CD4-positive, alpha-beta T cell treated with Interferon gamma for 1 hour (primary cell): ENCODE results near the gene ADAM17.
"Not testable (repeated sequence)": the region's sequence is repeated elsewhere in the genome, so short reads cannot be mapped to it uniquely, and the experiment has no call there.

Experiments used
- DNase-seq: peaks from one replicate; pipeline ENCODE4 v3.0.0-alpha.2; 2020

ADAM17 gene

GRCh38 chr2:9565436-9566153 lies 10.0 kb upstream of the ADAM17 start:
- no peak for DNase-seq

DNA sequence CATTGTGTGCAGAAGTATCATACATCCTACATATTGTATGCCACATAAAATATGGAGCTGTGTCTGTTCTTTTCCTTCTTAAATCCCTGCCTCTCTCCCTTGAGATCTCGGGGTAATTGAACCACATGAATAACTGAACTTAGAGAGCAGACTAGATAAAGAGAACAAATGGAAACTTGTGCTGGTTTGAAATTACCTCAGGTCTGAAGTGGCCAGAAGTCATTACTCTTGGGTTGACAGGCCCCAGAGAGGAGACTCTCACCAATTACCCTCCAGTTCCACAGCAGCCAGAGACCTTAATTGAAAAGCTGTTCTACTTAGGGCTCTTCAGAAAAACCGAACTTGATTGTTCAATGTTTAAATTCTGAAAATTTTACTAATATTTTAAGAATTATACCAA lies 5.0 kb upstream of the ADAM17 start:
- no peak for DNase-seq

DNA sequence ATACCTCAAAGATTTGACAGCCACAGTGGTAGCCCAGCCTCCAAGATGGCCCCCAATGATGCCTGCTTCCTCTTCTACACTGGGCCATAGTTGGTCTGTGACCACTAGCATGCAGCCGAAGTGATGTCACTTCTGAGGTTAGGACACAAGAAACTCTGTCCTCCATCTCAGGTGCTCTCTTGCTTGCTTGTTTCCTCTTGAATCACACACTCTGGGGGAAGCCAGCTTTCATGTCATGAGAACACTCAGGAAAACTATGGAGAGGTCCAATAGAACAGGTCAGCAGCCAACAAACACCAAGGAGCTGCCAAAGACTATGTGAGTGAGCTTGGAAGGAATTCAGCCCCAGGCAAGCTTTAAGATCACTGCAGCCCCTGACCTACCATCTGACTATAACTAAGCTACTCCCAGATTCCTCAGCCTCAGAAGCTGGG lies 3.3 kb upstream of the ADAM17 start:
- no peak for DNase-seq

GRCh38 chr2:9556121-9556743 lies 602 bp upstream of the ADAM17 start:
- no peak for DNase-seq

GRCh38 chr2:9554921-9555296 lies 721 bp downstream of the ADAM17 start:
- peak; percentile 17 for DNase-seq

- no peak for DNase-seq
These were observed 3.1 kb downstream of the ADAM17 start for GRCh38 chr2:9552219-9553178.

- DNase-seq = not testable (repeated sequence)
These were observed 4.7 kb downstream of the ADAM17 start for GRCh38 chr2:9550859-9551391.

GRCh38 chr2:9549420-9549819 lies 6.2 kb downstream of the ADAM17 start:
- DNase-seq = no peak

- DNase-seq = no peak
These were observed 7.1 kb downstream of the ADAM17 start for GRCh38 chr2:9548506-9548905.

DNA sequence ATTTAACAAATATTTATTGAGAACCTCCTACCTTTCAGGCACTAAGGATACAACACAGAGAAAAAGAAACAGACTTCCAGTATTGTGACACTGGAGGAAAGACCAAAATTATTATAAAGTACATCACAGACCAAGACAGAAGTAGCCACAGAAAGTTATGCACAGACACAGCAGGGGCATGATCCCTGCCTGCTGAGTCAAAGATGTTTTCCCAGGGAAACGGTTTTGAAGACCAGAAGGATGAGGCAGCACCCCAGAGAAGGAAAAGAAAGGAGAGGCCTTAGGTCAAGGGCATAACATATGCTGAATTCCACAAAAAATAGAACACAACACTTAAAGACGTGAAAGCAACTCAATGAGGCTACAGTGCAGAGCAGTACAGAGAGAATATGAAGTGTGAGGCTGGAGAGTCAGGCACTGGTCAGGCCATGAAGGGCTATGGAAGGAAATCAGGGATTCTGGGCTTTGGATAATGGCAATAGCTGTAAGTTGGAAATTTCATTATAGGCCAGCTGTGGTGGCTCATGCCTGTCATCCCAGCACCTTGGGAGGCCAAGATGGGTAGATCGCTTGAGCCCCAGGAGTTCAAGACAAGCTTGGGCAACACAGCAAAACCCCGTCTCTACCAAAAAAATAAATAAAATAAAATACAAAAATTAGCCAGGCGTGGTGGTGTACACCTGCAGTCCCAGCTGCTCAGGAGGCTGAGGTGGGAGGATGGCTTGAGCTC lies 8.2 kb downstream of the ADAM17 start:
- DNase-seq = no peak

- no peak for DNase-seq
These were observed 10.1 kb downstream of the ADAM17 start for GRCh38 chr2:9545502-9545901.

- DNase-seq = no peak
These were observed 12.1 kb downstream of the ADAM17 start for GRCh38 chr2:9543557-9543956.

DNA sequence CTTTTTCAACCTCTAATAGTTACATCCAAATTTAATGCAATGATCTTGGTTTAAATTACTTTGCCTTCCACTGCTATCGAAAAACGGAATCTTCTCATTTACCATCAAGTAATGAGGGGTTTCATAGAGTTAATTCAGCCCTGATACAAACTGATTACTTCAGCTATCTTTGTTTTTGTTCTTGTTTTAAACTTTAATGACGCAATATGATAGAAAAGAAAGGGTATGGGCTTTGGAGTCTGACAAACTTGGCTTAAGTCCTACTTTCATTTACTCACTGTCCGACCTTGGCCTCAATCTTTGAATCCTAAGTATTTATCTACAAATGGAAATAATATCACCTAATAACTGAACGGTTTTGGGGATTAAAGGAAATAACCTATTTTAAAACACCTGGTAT lies 16.1 kb downstream of the ADAM17 start:
- DNase-seq = no peak

- no peak for DNase-seq
These were observed 17.6 kb downstream of the ADAM17 start for GRCh38 chr2:9538000-9538507.

- no peak for DNase-seq
These were observed 19.1 kb downstream of the ADAM17 start for GRCh38 chr2:9536504-9536903.

DNA sequence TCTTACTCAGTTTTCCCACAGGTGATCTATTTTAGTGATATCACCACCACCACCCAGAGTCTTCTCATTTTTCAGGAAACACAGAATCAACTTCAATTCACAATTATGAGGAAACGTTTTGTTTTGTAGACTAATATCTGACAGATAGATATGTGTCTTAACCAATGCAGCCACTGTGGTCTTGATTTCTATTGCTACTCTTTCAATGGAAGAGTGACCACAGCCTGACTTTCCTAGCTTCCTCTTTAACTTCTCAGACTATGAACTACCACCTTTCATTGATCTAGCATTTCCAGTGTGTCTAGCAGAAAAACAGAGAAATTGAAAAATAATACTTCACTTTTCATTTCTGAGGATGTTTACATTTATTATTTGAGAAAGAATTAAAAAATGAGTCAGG lies 20.5 kb downstream of the ADAM17 start:
- no peak for DNase-seq

GRCh38 chr2:9533663-9534062 lies 22.0 kb downstream of the ADAM17 start:
- DNase-seq = no peak

DNA sequence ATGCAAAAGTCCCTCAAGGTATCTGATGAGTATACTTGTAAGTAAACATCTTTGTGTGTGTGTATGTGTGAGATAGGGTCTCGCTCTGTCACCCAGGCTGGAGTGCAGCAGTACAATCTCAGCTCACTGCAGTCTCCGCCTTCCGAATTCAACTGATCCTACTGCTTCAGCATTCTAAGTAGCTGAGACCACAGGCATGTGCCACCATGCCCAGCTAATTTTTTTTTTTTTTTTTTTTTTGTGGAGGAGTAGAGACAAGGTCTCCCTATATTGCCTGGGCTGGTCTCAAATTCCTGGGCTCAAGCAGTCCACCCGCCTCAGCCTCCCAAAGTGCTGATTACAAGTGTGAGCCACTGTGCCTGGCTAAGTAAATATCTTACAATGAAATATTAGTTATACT lies 23.2 kb downstream of the ADAM17 start:
- no peak for DNase-seq

- DNase-seq = no peak
These were observed 27.4 kb downstream of the ADAM17 start for GRCh38 chr2:9527995-9528787.

- DNase-seq = no peak
These were observed 30.4 kb downstream of the ADAM17 start for GRCh38 chr2:9525266-9525665.

GRCh38 chr2:9524291-9524690 lies 31.3 kb downstream of the ADAM17 start:
- DNase-seq = no peak

DNA sequence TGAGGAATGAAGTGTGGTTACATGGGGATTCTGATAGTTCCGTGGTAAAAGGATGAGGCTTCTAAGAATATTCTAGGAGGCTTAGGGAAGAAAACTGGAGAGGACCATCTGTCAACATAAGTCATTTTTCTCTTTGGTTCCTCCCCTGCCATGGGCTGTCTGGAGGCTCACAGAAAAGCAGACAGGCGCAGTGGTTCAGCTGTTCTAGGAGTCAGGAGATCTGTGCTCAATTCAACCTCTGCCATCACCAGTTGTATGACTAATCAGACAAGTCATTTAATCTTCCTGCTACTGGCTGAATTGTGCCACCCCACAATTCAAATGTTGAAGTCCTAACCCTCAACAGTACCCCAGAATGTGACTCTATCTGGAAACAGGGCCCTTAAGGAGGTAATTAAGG lies 36.4 kb downstream of the ADAM17 start:
- no peak for DNase-seq
